ENCODE data around the gene SLC6A11. TPM values are rescaled to one million over a fixed set of nuclear protein-coding genes. Genes with fewer than 3 reads are reported as not detected.

Gene SLC6A11
- total RNA-seq, 1 experiment from 2014 or later, result not detected

DNA sequence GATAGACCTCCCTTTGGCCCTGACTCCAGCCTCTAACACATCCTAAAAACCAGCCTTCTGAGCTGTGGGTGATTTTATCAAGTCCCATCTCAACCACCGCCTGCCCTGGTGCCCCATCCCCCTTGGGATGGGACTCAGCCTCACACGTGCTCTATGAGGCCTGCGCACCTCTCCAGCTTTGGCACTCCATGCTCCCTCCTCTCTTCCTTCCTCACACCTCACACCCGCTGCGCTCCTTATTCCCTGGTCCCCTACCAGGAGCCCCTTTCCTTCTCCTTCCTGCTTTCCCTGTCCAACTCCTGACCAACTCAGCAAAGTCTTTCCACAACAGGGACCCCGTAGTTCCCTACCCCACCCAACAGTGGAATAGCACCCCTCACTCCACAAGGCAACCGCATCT is 158.1 kb downstream of the SLC6A11 start:
- DNase-seq, result no peak
- no peaks in the 10 kb centered on the region for H3K27me3 ChIP-seq (replicated peaks; ENCODE audit: control insufficient read depth, insufficient read depth, low read length)
- POLR2A ChIA-PET, result no interaction called here
- intact Hi-C loops (cut with micrococcal nuclease; ENCODE audit: unreplicated experiment), result no loop called here
- no peak overlapping the region for H3K4me3 ChIP-seq (ENCODE audit: low read depth, low read length)
- H3K27me3 Mint-ChIP-seq (ENCODE audit: insufficient read depth, unreplicated experiment), result peaks cover 8% of the 10 kb centered on the region
- no peaks in the 10 kb centered on the region for H3K36me3 Mint-ChIP-seq (ENCODE audit: insufficient read depth, unreplicated experiment)
- no peak overlapping the region for H3K27ac Mint-ChIP-seq (ENCODE audit: unreplicated experiment)
- BruUV-seq (replicated peaks), result no TSS peak
- no peak overlapping the region for H3K4me3 Mint-ChIP-seq (ENCODE audit: unreplicated experiment)
- no peaks in the 10 kb centered on the region for H3K36me3 ChIP-seq (ENCODE audit: control insufficient read depth, insufficient read depth, low read length)
- H3K9me3 Mint-ChIP-seq (ENCODE audit: unreplicated experiment), result no peaks in the 10 kb centered on the region
- TF ChIP-seq, protein P1, sequence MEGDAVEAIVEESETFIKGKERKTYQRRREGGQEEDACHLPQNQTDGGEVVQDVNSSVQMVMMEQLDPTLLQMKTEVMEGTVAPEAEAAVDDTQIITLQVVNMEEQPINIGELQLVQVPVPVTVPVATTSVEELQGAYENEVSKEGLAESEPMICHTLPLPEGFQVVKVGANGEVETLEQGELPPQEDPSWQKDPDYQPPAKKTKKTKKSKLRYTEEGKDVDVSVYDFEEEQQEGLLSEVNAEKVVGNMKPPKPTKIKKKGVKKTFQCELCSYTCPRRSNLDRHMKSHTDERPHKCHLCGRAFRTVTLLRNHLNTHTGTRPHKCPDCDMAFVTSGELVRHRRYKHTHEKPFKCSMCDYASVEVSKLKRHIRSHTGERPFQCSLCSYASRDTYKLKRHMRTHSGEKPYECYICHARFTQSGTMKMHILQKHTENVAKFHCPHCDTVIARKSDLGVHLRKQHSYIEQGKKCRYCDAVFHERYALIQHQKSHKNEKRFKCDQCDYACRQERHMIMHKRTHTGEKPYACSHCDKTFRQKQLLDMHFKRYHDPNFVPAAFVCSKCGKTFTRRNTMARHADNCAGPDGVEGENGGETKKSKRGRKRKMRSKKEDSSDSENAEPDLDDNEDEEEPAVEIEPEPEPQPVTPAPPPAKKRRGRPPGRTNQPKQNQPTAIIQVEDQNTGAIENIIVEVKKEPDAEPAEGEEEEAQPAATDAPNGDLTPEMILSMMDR (IDR thresholded peaks at IDR 0.05; ENCODE audit: insufficient read depth in 1 of 2, low read depth in 1 of 2, low read length in 1 of 2, severe bottlenecking in 1 of 2, unreplicated experiment in 1 of 2), result no peak
- no peaks in the 10 kb centered on the region for H3K9me3 ChIP-seq
- H3K4me1 ChIP-seq, result no peaks in the 10 kb centered on the region
- CTCF ChIA-PET, result no interaction called here
- no peaks in the 10 kb centered on the region for H3K4me1 Mint-ChIP-seq (ENCODE audit: low read depth, unreplicated experiment)

DNA sequence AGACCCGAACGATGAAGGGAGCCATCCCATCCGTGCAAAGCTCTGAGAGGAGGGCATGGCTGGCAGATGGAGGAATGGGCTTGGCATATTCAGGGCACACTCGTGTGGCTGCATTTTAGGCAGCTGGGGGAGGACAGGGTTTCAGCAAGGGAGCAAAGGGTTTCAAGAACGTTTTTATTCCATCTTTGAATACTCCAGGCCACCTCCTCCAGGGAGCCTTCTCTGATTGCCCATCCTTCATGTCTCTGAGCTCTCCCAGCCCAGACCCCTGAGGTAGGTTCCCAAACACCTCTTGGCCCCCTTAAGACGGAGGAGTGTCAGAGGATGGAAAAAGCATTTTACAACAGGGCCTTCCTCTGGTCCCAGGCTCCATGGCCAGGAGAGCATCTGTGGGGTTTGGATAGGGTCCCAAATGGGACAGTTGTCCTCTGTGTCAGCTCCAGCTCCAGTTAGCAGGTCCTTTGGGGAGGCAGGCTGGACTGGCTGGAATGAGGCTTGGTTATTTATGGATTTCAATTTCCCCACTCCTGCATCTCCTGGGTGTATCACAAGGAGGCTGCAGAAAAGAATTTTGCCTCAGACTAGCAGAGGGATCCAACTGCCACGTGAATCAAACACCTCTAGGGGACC is 158.8 kb downstream of the SLC6A11 start:
- H3K27ac Mint-ChIP-seq (ENCODE audit: unreplicated experiment), result no peak overlapping the region
- no peaks in the 10 kb centered on the region for H3K9me3 ChIP-seq
- H3K4me1 ChIP-seq, result no peaks in the 10 kb centered on the region
- peaks cover 8% of the 10 kb centered on the region for H3K27me3 Mint-ChIP-seq (ENCODE audit: insufficient read depth, unreplicated experiment)
- H3K4me3 Mint-ChIP-seq (ENCODE audit: unreplicated experiment), result no peak overlapping the region
- ChIA-PET CTCF (no interaction called here), POLR2A (no interaction called here)
- TF ChIP-seq, protein P1 (IDR thresholded peaks at IDR 0.05; ENCODE audit: insufficient read depth in 1 of 2, low read depth in 1 of 2, low read length in 1 of 2, severe bottlenecking in 1 of 2, unreplicated experiment in 1 of 2), result no peak
- no peaks in the 10 kb centered on the region for H3K4me1 Mint-ChIP-seq (ENCODE audit: low read depth, unreplicated experiment)
- no peaks in the 10 kb centered on the region for H3K36me3 ChIP-seq (ENCODE audit: control insufficient read depth, insufficient read depth, low read length)
- DNase-seq, result no peak
- H3K9me3 Mint-ChIP-seq (ENCODE audit: unreplicated experiment), result no peaks in the 10 kb centered on the region
- BruUV-seq (replicated peaks), result no TSS peak
- H3K36me3 Mint-ChIP-seq (ENCODE audit: insufficient read depth, unreplicated experiment), result no peaks in the 10 kb centered on the region
- intact Hi-C loops (cut with micrococcal nuclease; ENCODE audit: unreplicated experiment), result no loop called here
- H3K4me3 ChIP-seq (ENCODE audit: low read depth, low read length), result no peak overlapping the region
- no peaks in the 10 kb centered on the region for H3K27me3 ChIP-seq (replicated peaks; ENCODE audit: control insufficient read depth, insufficient read depth, low read length)

DNA sequence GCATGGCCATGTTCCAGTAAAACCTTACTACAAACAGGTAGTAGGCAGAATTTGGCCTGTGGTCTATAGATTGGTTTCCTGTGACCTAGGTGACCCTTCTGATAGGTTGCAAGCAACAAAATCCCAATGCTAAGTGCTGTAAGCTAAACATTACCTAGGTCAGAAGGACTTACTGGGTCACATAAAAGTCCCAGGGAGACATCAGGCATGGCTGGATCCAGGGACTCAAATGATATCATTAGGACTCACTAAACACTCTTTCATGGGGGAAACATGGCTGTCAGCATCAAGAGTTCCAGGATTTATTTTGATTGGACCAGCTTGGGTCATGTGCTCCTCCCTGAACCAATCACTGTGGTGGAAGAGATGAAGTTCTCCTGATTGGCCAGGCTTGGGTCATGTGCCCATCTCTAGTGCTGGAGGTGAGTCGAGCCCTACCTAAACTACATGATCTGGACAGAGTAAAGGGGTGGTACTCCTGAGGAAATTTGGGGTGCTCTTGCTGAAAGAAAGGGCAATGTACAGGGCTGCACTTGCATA is 159.7 kb downstream of the SLC6A11 start:
- Mint-ChIP-seq H3K36me3 (ENCODE audit: insufficient read depth, unreplicated experiment) (no peaks in the 10 kb centered on the region), H3K27me3 (ENCODE audit: insufficient read depth, unreplicated experiment) (peaks cover 6% of the 10 kb centered on the region), H3K4me3 (ENCODE audit: unreplicated experiment) (no peak overlapping the region), H3K4me1 (ENCODE audit: low read depth, unreplicated experiment) (no peaks in the 10 kb centered on the region), H3K9me3 (ENCODE audit: unreplicated experiment) (no peaks in the 10 kb centered on the region), H3K27ac (ENCODE audit: unreplicated experiment) (no peak overlapping the region)
- Histone ChIP-seq H3K4me1 (no peaks in the 10 kb centered on the region), H3K9me3 (no peaks in the 10 kb centered on the region), H3K4me3 (ENCODE audit: low read depth, low read length) (no peak overlapping the region), H3K27me3 (replicated peaks; ENCODE audit: control insufficient read depth, insufficient read depth, low read length) (no peaks in the 10 kb centered on the region), H3K36me3 (ENCODE audit: control insufficient read depth, insufficient read depth, low read length) (no peaks in the 10 kb centered on the region)
- TF ChIP-seq, protein P1 (IDR thresholded peaks at IDR 0.05; ENCODE audit: insufficient read depth in 1 of 2, low read depth in 1 of 2, low read length in 1 of 2, severe bottlenecking in 1 of 2, unreplicated experiment in 1 of 2), result no peak
- no TSS peak for BruUV-seq (replicated peaks)
- CTCF ChIA-PET, result no interaction called here
- POLR2A ChIA-PET, result no interaction called here
- intact Hi-C loops (cut with micrococcal nuclease; ENCODE audit: unreplicated experiment), result no loop called here
- DNase-seq, result no peak
